Glomerular visceral epithelial cell (primary cell): ENCODE results near the gene HDDC2.

Source experiments
- DNase-seq: peaks from one replicate; pipeline ENCODE4 v3.0.0-alpha.2; 2016; ENCODE audit errors: extremely low spot score

Gene HDDC2

GRCh38 chr6:125269328-125269985 lies 32.3 kb downstream of the HDDC2 start:
- no peak for DNase-seq

- DNase-seq: no peak
Measured at GRCh38 chr6:125268765-125269164, 33.0 kb downstream of the HDDC2 start.

DNA sequence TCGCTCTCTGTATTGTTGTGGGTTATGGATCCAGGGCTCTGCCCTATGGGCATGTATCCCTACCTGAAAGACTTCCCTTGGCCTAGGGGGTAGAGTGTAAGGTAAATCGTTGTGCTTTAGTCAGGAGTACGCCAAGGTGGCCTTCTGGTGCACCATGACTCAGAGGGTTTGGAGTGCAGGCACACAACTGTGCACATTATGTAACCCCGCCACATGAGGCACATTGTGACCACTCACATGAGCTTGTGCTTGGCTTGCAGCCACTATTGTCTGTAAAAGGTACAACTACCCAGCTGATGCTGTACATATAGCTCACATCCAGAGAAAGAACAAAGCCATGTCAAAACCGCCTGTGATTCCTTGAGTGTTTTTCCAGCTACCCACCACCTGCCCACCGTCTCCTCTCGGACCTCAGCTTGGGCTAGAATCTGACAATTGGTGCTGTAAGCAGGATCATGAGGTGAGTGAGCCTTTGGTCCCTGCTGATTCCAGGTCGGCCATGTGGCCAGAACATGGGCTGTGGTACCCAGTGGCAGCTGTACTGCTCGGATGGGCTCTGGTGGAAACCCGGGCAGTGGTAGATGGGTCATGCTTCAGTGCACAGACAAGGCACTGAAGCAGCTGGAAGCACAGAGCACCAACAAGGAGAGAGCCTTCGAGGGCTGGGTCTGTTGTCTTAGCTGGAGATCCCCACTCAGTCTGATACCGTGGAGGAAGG lies 33.8 kb downstream of the HDDC2 start:
- DNase-seq: peak; percentile 17

GRCh38 chr6:125264476-125264875 lies 37.3 kb downstream of the HDDC2 start:
- DNase-seq: no peak

- DNase-seq: no peak
Measured at GRCh38 chr6:125262016-125263013, 39.5 kb downstream of the HDDC2 start.

GRCh38 chr6:125259354-125259736 lies 42.4 kb downstream of the HDDC2 start:
- no peak for DNase-seq

DNA sequence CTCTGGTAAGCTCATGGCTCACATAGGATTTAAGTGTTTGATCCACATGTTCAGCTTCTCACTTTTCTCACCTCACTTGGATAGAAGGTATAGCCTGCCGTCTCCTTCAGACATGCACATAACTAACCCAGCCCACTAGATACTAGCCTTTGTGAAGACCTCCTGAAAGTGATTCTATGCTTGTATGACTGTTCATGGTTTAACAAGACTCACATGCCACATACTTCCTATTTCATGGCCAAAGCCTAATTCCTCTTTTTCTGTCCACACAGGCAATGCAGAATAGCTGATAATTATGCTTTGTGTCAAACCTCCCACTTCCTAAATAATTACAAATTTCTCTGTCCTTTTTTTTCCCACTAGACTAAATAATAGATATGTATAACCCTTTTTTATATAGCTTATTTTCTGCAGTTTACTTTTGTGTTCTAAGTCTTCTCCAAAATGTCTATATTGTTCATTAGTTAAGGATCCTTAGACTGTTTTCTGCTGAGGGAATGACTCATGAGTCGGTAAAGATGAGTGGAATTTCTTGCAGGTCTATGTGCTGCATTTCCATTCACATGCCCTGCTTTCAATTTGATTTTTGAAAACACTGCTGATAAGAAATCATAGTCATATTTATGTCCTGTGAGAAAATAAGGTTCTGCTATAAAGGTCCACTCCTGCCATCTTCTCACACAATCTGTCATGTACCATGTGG lies 43.0 kb downstream of the HDDC2 start:
- no peak for DNase-seq

DNA sequence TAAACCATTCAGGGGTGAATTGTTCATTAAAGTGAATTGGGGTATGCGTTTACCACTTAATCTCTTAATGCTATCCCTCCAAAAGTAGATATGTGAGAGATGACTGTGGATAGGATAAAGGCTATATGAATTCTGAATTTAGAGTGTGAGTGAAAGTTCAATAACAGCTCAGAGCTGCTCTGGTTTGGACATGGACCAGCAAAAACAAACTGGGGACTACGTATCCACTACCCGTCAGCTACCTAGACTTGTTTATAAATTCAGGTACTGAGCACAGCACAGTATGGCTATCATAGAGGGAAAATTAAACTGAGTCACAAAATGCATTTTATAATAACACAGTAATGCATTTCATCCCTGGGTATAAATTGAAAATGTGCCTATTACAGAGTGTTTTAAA lies 44.4 kb downstream of the HDDC2 start:
- DNase-seq: no peak

DNA sequence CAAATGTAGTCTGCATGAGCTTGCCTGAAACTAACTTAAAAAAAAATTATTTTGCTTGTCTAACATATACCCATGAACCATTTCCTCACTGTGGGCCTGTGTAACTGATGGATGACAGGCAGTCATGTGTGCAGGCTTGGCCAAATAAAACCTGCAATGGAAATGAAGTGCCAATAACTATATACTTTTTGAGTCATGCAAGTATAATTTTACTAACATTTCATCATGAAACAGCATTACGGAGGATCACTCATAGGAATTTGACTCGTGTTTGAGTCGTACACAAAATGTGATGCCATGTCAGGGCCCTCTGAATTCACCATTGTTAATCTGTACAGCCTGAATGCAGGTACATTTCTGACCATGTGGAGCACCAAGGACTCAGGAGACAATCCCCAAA lies 46.6 kb downstream of the HDDC2 start:
- DNase-seq: no peak

DNA sequence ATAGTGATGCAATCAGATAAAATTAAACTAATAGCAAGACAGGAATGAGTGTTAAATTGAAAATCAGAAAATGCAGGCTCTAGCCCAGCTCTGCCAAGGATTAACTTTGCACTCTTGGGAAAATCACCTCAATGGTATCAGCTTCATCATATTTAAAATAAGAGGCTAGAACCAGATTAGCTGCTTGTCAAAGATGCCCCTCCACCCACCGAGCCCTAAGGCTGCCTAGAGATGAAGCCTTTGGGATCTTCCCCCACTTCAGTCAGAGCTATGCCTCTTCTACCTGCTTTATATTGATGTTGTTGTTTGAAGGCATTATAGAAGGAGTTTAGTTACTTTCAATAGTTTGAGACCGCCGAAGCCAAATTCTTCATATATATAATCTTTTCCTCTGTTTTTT lies 47.4 kb downstream of the HDDC2 start:
- no peak for DNase-seq

GRCh38 chr6:125253881-125254280 lies 47.9 kb downstream of the HDDC2 start:
- DNase-seq: no peak

DNA sequence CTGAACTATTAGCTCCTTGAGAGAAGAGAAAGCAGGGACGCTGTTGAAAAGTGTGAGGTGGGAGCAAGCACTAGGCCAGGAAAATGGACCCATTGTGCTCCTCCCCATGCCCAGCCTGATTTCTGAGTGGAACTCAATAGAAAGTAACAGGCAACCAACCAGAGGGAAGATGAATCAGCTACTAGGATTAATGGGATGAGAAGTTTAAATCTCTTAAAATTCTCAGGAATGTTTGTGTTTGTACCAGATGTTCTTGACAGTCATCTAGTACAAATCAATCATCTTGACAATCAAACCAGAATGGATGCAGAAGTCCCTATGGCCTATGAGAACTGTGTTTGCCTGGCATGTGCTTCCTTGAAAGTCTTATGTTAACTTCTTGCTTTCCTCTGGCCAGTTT lies 48.9 kb downstream of the HDDC2 start:
- no peak for DNase-seq

- peak; percentile 60 for DNase-seq
Measured at GRCh38 chr6:125251516-125252220, 50.1 kb downstream of the HDDC2 start.

- no peak for DNase-seq
Measured at GRCh38 chr6:125250511-125250910, 51.3 kb downstream of the HDDC2 start.

DNA sequence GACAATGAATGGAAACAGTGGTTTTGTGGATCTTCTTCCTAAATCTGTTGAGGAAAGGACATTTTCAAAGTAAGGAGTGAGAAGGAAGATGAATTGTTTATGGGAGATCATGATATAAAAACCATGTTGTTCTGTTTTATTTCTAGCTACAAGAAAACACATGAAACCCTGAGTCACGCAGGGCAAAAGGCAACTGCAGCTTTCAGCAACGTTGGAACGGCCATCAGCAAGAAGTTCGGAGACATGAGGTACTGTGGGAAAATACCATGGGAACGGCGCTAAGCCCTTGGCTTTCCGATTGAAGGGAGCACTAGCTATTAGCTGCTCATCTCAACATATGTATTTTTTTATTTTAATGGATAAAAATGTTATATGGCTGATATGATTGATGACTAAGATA lies 53.6 kb downstream of the HDDC2 start:
- DNase-seq: no peak

DNA sequence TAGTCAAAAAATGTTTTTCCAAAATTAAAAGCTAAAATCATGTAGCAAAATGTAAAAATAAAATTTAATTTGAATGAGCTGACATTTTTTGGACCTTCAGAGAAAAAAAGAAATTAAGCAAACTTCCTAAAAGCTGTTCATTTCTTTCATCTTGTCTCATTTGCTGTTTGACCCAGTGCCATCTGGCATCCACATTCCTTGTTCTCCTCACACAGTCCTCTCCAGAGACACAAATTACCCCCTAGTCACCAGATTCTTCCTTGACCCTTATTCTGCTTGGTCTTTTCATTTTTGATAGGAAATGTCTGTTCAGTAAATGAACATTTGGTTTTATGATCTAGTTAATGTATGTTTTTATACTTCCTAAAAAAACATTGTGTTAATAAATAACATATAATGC lies 55.2 kb downstream of the HDDC2 start:
- DNase-seq: no peak

DNA sequence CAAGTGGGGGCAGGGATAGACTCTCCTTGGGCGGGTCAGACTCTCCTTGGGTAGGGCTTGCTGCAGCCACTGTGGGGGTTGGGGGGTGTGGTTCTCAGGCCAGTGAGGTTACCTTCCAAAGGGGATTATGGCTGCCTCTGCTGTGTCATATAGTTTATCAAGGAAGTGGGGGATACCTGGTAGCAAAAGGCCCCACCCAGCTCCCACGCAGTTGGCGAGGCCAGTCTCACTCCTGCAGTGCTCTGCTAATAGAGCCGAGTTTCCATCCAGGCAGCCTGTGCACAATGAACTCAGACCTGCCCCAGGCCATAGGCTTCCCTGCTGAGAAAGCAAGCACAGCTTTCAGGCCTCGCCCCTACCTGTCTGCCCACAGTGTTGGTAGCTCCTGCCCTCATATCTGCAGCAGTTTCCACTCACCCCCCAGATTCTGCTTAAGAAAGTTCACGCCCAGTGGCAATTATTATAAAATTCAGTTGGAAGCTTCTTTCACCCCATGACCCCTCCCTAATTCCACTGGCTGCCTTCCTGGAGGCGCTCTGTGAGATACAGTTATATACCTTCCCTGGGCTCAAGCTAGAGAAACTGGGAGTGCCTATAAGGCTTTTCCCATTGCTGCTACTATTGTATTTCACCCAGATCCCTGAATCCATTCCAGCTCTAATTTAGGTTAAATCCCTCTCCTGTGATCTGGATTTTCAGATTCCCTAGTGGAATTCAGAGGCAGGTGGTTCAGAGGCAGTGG lies 56.1 kb downstream of the HDDC2 start:
- no peak for DNase-seq

- no peak for DNase-seq
Measured at GRCh38 chr6:125245109-125245508, 56.7 kb downstream of the HDDC2 start.

- DNase-seq: no peak
Measured at GRCh38 chr6:125237764-125238163, 64.0 kb downstream of the HDDC2 start.

GRCh38 chr6:125236536-125237327 lies 65.0 kb downstream of the HDDC2 start:
- no peak for DNase-seq
